Lower lobe of right lung (tissue), 2 donors: Measurements from ENCODE around the gene ATXN1. TPM values are rescaled to one million over a fixed set of nuclear protein-coding genes. Genes with fewer than 3 reads are reported as not detected.

ENCODE experiments used
- ATAC-seq, 2 donors: fragments of 200-7000 bp; cut with Tn5 transposase; one replicate each; pipeline ENCODE4 v1.9.1; 2020 to 2022; ENCODE audit warnings: mild to moderate bottlenecking in 2 of 2, moderate library complexity in 2 of 2
- DNase-seq: peaks from one replicate; pipeline ENCODE4 v3.0.0-alpha.2; 2020
- H3K27ac ChIP-seq: fragments of 200-600 bp; one replicate; pipeline ENCODE4 v1.8.0; 2022
- H3K27me3 ChIP-seq: fragments of 200-600 bp; one replicate; pipeline ENCODE4 v1.8.0; 2022; ENCODE audit warnings: low read depth
- H3K36me3 ChIP-seq: fragments of 200-600 bp; one replicate; pipeline ENCODE4 v1.8.0; 2022; ENCODE audit warnings: mild to moderate bottlenecking
- H3K4me1 ChIP-seq: fragments of 200-600 bp; one replicate; pipeline ENCODE4 v1.8.0; 2022
- H3K4me3 ChIP-seq: fragments of 200-600 bp; one replicate; pipeline ENCODE4 v1.8.0; 2022; ENCODE audit warnings: mild to moderate bottlenecking
- H3K9me3 ChIP-seq: fragments of 200-600 bp; one replicate; pipeline ENCODE4 v1.8.0; 2022
- CTCF ChIP-seq: fragments of 200-600 bp; IDR thresholded peaks from one replicate; pipeline ENCODE4 v1.8.0; 2022; ENCODE audit warnings: antibody characterized with exemption, mild to moderate bottlenecking
- intact Hi-C: fragments of 100-400 bp; cut with DNase I; formaldehyde crosslinking; loops from one replicate; pipeline ENCODE4 v1.11.0; 2022
- total RNA-seq: library from RNA; stranded (reverse); fragmentation: NEBNext Ultra II Directional; extraction: Animal tissue kit (Norgen Biotek cat#: 25700); gene quantifications from one replicate; pipeline ENCODE4 v1.2.1, GENCODE V29; 2021
- donor health status: DM: no; HTN: yes; CAD: no; lungs with severe emphysema.

ATXN1 gene
- total RNA-seq, 1 donor from 2014 or later: 75.9 TPM

GRCh38 chr6:16474772-16475493 lies 286.3 kb downstream of the ATXN1 start:
- H3K9me3 ChIP-seq: no peaks in the 10 kb centered on the region

GRCh38 chr6:16473908-16474771 lies 287.1 kb downstream of the ATXN1 start:
- no peak for ATAC-seq
- H3K4me3 ChIP-seq: no peak overlapping the region
- H3K27me3 ChIP-seq: no peaks in the 10 kb centered on the region
- H3K27ac ChIP-seq: no peak overlapping the region
- no peaks in the 10 kb centered on the region for H3K9me3 ChIP-seq
- H3K36me3 ChIP-seq: no peaks in the 10 kb centered on the region
- intact Hi-C loops: no loop called here
- TF ChIP-seq CTCF: no peak
- no peak for DNase-seq
- H3K4me1 ChIP-seq: peaks cover 15% of the 10 kb centered on the region

More at GRCh38 chr6:16474772-16475493, 286.3 kb downstream of the ATXN1 start:
- Histone ChIP-seq H3K36me3 (no peaks in the 10 kb centered on the region), H3K4me3 (no peak overlapping the region), H3K27ac (no peak overlapping the region), H3K27me3 (no peaks in the 10 kb centered on the region), H3K4me1 (peaks cover 15% of the 10 kb centered on the region)
- TF ChIP-seq CTCF: no peak
- ATAC-seq (no peak), DNase-seq (no peak)
- intact Hi-C loops: no loop called here

- Histone ChIP-seq H3K27me3 (no peaks in the 10 kb centered on the region), H3K4me3 (no peak overlapping the region), H3K36me3 (no peaks in the 10 kb centered on the region), H3K4me1 (peaks cover 15% of the 10 kb centered on the region), H3K9me3 (no peaks in the 10 kb centered on the region), H3K27ac (no peak overlapping the region)
- TF ChIP-seq CTCF: no peak
- no peak for ATAC-seq
- DNase-seq: no peak
- intact Hi-C loops: no loop called here
Measured at GRCh38 chr6:16473184-16473907, 287.9 kb downstream of the ATXN1 start.

DNA sequence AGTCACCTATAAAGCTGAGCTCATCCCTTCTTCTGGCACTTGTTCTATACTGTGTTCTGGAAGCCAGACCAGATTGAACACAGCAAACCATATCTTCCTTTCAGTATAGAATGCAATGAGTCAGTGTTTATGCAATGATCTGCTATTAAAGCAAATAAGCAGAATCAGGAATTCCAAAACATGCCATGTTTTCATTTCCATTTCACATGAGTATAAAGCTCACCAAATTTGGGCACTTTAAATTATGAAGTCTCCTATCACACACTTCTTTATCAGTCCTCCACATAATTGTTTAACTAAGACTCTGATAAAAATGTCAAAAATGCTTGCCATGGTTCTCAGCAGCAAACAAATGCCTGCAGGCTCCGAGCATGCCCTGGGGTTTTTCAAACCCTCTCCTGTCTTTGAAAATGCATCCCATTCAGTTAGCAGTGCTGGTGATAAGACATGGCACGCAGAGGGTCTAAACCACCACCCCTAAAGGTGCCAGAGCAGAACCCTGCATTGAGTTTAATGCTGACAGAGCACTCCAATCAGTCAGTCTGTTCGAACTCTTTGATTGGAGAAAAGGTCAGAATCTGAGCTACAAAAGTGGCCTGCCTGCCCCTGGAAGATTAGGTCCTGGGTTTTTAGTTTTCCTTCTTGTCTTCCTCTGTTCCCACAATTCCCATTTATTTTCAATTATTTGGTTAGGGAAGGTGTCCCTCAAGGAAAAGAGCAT lies 288.8 kb downstream of the ATXN1 start:
- peak; percentile 29 to 81 for ATAC-seq
- H3K27me3 ChIP-seq: no peaks in the 10 kb centered on the region

More for the DNA sequence above, 288.8 kb downstream of the ATXN1 start:
- no peak for DNase-seq
- Histone ChIP-seq H3K4me3 (no peak overlapping the region), H3K27ac (no peak overlapping the region), H3K4me1 (peaks cover 15% of the 10 kb centered on the region), H3K9me3 (no peaks in the 10 kb centered on the region), H3K36me3 (no peaks in the 10 kb centered on the region)
- no peak for TF ChIP-seq CTCF
- intact Hi-C loops: no loop called here
